Stimulated activated CD8-positive, alpha-beta memory T cell treated with anti-CD3 and anti-CD28 coated beads, Interleukin-12 subunit alpha, Interleukin-12 subunit beta, amount 100 ng/mL, for 1 hour (primary cell): ENCODE data around the gene ENTPD5.
"Not testable (repeated sequence)": the region's sequence is repeated elsewhere in the genome, so short reads cannot be mapped to it uniquely, and the experiment has no call there.

Experiments used
- DNase-seq: peaks from one replicate; pipeline ENCODE4 v3.0.0-alpha.2; 2020; ENCODE audit warnings: low read depth

Gene ENTPD5

GRCh38 chr14:74005664-74006063 is 13.4 kb downstream of the ENTPD5 start:
- DNase-seq = not testable (repeated sequence)

- DNase-seq = no peak
Measured at GRCh38 chr14:73998726-73999125, 20.4 kb downstream of the ENTPD5 start.

- no peak for DNase-seq
Measured at GRCh38 chr14:73997944-73998447, 21.1 kb downstream of the ENTPD5 start.

GRCh38 chr14:73997108-73997943 is 21.8 kb downstream of the ENTPD5 start:
- DNase-seq = no peak

- no peak for DNase-seq
Measured at GRCh38 chr14:73996731-73997107, 22.4 kb downstream of the ENTPD5 start.

DNA sequence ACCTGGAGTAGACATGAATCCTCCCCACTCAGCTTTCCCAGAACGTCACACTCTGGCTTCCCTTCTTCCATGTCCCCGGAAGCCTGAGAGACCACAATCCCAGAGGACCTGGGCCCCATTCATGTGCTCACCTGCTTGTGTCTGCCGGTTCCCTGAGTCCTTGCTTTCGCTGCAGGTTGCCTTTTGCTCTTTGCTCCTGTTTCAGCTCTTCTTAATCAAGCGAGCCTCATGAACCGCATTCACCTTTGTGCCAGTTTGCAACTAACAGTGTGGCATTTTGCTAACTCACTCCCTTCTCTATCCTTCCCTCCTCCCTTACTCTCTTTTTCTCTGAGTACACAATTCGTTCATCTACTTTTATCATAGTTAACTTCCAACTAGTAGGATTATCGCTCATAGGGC is 23.1 kb downstream of the ENTPD5 start:
- no peak for DNase-seq

- not testable (repeated sequence) for DNase-seq
Measured at GRCh38 chr14:73994926-73995325, 24.2 kb downstream of the ENTPD5 start.

GRCh38 chr14:73991092-73991491 is 28.0 kb downstream of the ENTPD5 start:
- no peak for DNase-seq

- DNase-seq = not testable (repeated sequence)
Measured at GRCh38 chr14:73988656-73989055, 30.4 kb downstream of the ENTPD5 start.

DNA sequence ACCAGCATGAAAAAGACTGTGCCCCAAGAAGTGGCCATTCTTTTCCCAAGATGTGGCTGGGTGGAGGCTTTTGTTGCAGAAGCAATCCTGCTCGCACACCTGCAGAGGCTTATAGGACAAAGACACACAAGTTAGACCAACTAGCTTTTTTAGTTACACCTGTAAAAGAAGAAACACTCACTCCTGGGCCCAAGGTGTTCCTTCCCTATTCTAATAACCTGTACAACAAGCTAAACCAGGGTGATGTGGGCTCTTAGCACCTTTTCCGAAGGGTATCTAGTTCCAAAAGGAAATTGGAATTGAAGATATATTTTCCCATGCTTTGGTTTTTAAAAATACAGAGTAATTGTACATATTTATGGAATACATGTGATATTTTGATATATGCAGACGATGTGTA is 31.0 kb downstream of the ENTPD5 start:
- no peak for DNase-seq

- no peak for DNase-seq
Measured at GRCh38 chr14:73977896-73978295, 41.2 kb downstream of the ENTPD5 start.

GRCh38 chr14:73976125-73976524 is 43.0 kb downstream of the ENTPD5 start:
- no peak for DNase-seq

DNA sequence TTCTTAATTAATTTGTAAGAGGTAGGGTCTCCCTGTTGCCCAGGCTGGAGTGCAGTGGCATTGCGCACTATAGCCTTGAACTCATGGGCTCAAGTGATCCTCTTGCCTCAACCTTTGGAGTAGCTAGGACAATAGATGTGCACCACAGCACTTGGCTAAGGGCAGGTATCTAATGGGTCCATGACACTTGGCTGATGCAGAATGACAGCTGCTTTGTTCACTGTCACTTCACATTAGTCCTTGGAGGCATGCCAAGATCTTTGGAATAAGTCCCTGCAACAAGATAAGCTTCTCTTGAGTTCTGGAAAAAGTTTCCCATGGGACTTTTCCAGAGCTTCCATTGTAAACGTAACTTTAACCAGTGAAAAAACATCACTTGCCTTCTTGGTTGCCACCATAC is 45.6 kb downstream of the ENTPD5 start:
- no peak for DNase-seq

- DNase-seq = no peak
Measured at GRCh38 chr14:73968885-73969284, 50.2 kb downstream of the ENTPD5 start.

DNA sequence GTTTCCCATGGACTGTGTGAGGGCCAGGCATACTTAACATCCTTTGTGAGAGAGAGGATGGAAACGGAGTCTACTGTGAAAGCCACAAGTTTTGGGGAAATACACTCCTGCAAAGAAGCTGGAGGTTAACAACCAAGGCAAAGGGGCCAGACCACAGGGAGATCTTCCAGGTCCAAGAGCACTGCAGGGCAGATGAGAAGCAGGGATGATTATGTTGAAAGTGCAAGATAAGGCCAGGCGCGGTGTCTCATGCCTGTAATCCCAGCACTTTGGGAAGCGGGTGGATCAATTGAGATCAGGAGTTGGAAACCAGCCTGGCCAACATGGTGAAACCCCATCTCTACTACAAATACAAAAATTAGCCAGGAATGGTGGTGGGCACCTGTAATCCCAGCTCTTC is 53.9 kb downstream of the ENTPD5 start:
- DNase-seq = no peak

GRCh38 chr14:73961192-73961591 is 57.9 kb downstream of the ENTPD5 start:
- no peak for DNase-seq

- DNase-seq = no peak
Measured at GRCh38 chr14:73958591-73958990, 60.5 kb downstream of the ENTPD5 start.

DNA sequence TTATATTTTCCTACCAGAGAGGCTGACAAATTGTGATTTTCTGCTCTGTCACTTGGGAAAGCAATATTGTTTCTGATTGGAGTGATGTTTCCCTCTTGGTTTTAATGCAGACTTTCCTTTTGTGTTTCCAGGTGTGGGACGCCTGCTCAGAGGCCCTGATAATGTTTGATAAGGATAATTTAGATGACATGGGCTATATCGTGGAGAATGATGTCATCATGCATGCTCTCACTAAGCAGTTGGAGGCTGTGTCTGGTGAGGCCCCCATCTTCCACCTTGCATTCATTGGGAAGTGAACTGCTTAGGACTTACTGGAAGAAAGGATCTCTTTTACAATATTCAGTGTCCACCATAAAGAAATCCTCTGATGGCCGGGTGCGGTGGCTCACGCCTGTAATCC is 63.4 kb downstream of the ENTPD5 start:
- no peak for DNase-seq

- no peak for DNase-seq
Measured at GRCh38 chr14:73953731-73954130, 65.4 kb downstream of the ENTPD5 start.

- DNase-seq = peak; percentile 80
Measured at GRCh38 chr14:73949752-73950734, 69.0 kb downstream of the ENTPD5 start, which contains the start of the genes COQ6 and FAM161B. COQ6 (plus strand) TSS chr14:73950302; CDS start chr14:73950333, 31 bp downstream. FAM161B (minus strand) TSS chr14:73950094; CDS start chr14:73950026, 68 bp downstream.

DNA sequence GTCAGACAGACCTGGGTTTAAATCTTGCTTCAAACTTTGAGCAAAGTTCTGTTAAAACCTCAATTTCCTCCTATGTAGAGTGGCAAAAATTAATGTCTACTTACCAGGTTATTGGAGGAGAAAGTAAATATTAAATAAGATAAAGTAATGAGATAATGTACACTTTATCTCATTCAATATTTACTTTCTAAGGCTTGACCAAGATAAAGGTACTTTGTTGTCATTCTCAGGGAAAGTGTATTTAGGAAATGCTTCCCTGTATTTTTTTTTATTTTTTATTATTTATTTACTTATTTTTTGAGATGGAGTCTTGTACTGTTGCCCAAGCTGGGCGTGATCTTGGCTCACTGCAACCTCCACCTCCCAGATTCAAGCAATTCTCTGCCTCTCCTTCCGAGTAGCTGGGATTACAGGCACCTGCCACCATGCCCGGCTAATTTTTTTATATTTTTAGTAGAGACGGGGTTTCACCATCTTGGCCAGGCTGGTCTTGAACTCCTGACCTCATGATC is 73.9 kb downstream of the ENTPD5 start:
- DNase-seq = no peak
